ENCODE measurements around the gene ZNHIT6.
A peak's percentile ranks its signal among the peaks of the same experiment; 100 is the strongest.
"Not testable (repeated sequence)": the region's sequence is repeated elsewhere in the genome, so short reads cannot be mapped to it uniquely, and the experiment has no call there.

ZNHIT6 gene

GRCh38 chr1:85665932-85666331 is 42.3 kb downstream of the ZNHIT6 start:
- no peak for DNase-seq

- DNase-seq: no peak
Observed at GRCh38 chr1:85663382-85663781, 44.9 kb downstream of the ZNHIT6 start.

DNA sequence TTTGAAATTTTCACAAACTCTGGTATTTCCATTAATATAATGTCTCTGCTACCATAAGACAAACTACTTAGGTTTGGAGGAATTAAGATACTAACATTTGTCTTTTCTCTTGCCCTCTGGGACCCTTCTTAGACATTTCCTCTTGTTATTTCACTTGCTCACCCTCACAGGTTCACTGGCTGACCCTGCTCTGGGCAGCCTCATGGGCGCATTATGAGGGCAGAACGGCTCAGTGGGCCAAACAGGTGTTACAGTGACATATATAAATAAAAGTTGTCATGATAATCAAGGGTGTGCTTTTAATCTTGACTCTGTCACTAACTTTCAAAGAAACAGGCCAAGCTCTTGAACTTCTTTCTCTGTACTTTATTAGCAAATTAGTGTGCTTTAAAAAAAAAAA is 46.5 kb downstream of the ZNHIT6 start:
- no peak for DNase-seq

- DNase-seq: no peak
Observed at GRCh38 chr1:85660541-85660940, 47.7 kb downstream of the ZNHIT6 start.

DNA sequence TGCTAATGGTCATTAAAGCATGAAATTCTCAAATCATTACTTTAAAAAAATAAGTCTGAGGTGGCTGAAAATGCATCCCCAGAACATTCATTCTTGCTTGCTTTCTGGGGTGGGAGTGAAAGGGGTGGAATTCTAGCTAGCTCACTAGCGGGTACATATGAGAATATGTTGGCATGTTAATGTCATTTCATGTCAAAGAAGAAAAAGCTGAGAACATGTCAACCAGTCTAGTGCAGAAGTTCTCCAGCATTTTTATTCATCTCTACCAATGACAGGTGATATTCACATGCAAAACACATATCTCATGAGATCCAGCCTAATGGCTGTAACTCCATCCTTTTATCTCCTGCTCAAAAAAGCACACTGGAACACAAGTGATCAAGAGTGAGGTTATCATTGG is 49.1 kb downstream of the ZNHIT6 start:
- no peak for DNase-seq

DNA sequence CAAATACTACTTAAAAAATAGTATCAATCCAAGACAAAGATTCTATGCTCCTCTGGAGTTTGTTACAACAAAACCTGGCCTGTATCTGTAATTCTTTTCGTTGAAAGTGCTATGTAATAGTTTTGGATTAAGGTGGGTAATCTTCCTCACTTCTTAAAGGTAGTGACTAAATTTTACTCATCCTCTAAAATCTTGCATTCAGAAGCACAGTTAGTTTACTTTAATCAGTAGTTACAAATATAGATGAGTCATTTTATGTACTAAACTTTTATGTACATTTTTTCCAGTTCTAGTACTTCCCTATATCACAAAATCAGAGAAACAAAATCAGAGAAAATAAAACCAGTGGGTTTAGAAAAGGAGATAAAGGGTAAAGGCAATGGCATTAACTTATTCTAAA is 51.3 kb downstream of the ZNHIT6 start:
- DNase-seq: no peak

- no peak for DNase-seq
Observed at GRCh38 chr1:85656256-85656655, 52.0 kb downstream of the ZNHIT6 start.

GRCh38 chr1:85655315-85655714 is 52.9 kb downstream of the ZNHIT6 start:
- DNase-seq: no peak

DNA sequence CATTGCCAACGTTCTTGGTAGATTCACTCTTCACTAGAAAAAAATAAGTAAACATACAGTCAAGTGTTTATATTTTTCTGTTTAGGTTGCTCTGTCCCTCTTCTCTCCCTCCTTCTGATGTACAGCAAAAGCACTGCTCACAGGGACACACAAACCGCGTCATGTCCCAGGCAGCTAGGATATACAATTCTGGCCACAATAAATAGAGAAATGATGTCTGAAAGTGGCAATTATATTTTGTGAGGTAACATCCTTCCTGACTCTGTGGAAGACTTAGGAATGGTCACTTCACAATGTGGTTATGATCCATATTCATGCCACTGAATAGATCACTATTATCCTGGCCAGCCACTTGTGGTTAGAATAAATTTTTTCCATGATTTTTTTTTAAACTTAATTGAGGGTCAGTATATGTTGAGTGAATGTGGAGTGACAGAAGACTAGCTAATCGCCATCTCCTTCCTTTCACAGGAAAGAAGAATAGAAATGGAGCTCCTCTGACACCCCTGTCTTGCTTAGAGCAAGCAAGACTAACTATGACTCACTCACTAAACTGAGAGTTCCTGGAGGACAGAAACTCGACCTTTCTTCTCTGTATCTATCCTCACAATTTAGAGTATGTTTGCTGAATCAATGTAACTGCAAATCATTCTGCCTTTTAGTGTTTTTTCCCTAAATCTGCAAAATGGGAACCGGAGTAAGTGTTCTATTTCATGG is 54.0 kb downstream of the ZNHIT6 start:
- DNase-seq: no peak

DNA sequence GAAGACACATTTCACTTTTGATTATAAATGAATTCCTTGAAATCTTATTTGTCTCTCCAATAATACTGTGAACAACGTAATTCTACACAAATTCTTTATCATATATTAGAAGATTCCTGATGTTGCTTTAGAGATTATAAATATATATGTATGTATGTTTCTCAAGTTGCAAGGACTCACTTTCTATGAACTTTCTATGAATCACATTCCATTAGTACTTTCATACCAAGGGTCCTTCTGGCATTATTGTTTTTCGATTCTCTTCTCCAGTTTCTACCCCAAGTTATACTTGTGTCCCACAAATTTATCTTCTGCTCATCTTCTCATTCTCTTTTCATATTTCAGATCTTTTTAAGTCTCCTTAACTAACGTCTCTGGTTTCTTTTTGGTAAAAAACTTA is 55.9 kb downstream of the ZNHIT6 start:
- no peak for DNase-seq

- DNase-seq: no peak
Observed at GRCh38 chr1:85650645-85651044, 57.6 kb downstream of the ZNHIT6 start.

DNA sequence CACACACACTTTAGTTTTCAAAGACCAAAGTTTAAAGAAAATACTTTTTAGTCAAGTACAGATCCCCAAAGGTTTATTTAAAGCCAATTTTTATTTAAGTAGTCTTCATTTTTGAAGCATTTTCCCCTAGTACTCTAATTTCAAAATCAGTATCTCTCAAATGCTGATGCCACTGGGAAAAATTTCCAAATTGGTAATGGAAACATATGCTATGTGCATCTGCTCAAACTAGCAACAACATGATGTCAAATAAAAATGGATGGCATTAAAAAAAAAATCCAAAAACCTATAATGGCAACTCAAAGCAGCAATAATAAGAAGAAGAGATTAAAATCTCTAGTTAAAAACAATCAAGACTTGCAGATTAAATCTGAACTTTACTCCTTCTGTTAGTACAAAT is 58.6 kb downstream of the ZNHIT6 start:
- DNase-seq: no peak

DNA sequence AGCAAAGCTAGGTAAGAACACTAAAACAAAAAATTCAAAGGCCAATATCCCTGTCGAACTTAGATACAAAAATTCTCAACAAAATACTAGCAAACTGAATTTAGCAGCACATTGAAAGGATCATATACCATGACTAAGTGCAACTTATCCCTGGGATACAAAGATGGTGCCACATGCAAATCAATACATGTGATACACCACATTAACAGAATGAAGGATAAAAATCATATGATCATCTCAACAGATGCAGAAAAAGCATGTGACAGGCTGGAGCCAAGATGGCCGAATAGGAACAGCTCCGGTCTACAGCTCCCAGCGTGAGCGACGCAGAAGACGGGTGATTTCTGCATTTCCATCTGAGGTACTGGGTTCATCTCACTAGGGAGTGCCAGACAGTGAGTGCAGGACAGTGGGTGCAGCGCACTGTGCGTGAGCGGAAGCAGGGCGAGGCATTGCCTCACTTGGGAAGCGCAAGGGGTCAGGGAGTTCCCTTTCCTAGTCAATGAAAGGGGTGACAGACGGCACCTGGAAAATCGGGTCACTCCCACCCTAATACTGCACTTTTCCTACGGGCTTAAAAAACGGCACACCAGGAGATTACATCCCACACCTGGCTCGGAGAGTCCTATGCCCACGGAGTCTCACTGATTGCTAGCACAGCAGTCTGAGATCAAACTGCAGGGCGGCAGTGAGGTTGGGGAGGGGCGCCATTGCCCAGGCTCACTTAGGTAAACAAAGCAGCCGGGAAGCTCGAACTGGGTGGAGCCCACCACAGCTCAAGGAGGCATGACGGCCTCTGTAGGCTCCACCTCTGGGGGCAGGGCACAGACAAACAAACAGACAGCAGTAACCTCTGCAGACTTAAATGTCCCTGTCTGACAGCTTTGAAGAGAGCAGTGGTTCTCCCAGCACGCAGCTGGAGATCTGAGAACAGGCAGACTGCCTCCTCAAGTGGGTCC is 66.4 kb downstream of the ZNHIT6 start:
- DNase-seq: not testable (repeated sequence)

DNA sequence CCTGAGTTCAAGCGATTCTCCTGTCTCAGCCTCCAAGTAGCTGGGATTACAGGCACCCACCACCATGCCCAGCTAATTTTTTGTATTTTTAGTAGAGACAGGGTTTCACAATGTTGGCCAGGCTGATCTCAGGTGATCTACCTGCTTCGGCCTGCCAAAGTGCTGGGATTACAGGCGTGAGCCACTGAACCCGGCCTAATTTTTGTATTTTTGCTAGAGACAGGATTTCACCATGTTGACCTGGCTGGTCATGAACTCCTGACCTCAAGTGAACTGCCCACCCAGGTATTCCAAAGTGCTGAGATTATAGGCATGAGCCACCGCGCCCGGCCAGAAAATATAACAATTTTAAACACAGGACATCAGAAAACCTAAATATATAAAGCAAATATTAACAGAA is 68.3 kb downstream of the ZNHIT6 start:
- not testable (repeated sequence) for DNase-seq

DNA sequence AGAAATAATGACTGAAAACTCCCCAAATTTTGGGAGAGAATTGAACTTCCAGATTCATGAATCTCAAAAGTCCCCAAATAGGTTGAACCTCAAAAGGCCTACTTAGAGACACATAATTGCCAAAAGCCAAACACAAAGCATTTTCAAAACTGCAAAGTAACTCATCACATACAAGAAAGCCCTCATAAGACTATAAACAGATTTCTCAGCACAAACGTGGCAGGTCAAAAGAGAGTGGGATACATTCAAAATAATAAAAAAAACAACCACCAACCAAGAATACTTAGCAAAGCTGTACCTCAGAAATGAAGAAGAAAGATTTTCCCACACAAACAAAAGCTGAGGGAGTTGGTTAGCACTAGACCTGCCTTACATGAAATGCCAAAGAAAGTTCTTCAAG is 69.8 kb downstream of the ZNHIT6 start:
- no peak for DNase-seq

- DNase-seq: no peak
Observed at GRCh38 chr1:85630493-85630892, 77.7 kb downstream of the ZNHIT6 start.

- DNase-seq: no peak
Observed at GRCh38 chr1:85629532-85629920, 78.7 kb downstream of the ZNHIT6 start.

DNA sequence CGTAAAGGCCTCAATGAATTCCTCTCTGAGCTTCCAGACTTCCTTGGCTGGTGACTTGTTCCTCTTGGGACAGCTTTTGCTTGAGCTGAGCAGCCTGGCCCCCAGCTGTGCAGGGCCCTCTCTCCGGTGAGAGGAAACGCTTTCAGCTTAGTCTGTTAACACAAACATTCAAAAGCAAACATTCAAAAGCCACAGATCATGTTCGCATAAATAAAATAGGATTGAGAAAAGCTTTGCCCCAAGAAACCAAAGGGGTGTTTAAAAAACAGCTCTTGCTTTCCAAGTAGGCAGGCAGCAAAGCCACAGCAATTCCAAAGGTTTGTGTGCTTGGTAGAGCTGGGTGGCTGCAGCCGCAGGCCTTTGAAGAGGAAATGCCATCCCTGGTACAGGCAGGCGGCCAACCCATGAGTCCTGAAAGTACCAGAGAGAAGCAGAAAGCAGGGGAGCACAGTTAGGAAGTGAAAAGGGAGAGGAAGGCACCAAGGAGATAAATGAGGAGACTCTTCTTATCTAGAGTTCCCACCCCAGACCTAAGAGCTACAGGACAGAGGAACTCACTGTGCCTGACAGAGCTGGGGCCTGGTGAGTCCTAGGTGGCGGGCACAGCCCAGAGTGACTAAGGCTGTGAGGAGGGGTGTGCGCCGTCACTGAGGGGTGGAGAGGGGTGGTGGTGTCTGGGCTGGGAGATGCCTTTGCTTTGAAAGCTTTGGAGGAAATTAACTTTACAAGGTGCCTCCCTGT is 79.3 kb downstream of the ZNHIT6 start:
- DNase-seq: peak; percentile 18 to 66

DNA sequence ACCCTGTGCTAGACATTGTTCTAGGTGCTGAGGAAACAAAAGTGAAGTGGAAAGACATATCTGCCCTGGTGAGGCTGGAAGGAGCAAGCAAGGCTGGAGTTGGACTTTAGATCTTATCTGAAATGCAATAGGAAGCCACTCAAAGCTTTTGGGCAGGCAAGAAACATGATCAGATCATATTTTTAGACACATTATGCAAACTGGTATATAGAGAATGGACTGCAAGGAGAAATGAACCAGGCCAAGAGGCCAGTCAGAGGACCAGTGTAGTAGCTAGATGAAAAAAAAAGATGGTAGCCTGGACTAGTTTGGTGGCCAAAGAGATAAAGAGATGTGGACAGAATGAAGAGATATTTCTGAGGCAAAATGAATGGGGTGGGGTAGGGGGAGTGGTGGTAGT is 81.4 kb downstream of the ZNHIT6 start:
- no peak for DNase-seq

DNA sequence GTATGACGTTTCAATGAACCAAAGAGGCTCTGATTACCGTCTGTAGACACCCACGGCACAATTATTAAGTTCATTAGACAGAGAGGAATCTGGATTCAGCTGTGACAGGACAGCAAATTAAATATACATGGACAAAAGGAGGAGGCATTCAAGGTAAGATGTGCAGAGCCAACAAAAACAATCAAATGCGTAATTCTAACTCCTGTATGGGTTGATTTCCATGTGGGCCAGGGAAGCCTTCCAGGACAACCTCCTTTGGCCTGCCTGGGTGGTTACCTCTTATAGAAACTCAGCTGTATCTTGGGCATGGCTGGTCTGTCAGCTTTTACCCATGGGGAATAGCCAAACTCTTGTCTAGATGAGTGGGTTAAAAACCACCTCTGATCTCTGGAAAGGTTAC is 83.9 kb downstream of the ZNHIT6 start:
- DNase-seq: no peak

DNA sequence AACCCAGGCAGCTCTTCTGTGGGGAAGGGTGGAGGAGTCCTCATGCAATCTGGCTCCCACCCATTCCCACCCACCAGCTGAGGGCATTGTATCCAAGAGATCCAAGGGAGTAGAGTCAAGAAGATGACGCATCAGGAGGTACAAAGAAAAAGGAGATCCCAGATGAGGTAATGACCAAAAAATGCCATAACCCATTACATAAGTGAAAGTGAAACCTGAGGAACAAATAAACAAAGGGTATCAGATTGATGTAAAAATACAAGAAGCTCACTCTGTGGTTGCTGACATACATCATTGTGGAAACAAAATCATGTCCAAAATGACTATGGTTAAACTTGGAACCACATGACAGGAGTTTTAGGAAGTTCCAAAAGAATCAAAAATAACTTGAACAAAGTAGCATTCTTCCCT is 85.2 kb downstream of the ZNHIT6 start:
- peak in 1 of 2 experiments; percentile 10 for DNase-seq

- DNase-seq: no peak
Observed at GRCh38 chr1:85621430-85621829, 86.8 kb downstream of the ZNHIT6 start.

DNA sequence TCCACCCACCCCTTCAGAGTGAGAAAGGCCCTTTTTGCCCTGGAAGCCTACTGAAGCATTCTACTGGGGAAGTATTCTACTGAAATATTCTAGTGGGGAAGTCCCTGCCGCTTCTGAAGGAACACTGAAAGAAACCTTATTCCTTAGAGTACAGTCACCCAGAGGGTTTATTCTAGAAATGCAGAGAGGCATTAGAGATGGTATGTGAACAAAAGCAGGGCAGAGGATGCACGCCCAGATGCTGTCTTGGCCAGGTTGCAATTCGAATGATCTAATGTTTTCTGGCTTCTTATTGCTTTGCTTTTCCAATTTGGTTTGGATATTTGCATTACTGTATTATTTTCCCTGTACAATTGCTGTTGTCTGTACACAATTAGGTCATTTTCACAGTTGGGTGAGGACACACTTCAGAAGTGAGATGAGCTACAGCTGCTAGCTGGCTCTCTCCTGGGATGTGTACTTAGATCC is 90.6 kb downstream of the ZNHIT6 start:
- DNase-seq: no peak
